Effector CD8-positive, alpha-beta T cell (primary cell): ENCODE data around the gene FKBP15.
"Not testable (repeated sequence)": the region's sequence is repeated elsewhere in the genome, so short reads cannot be mapped to it uniquely, and the experiment has no call there.

Experiments used
- DNase-seq: peaks from one replicate; lab custom pipeline; 2025; lab: John Stamatoyannopoulos, UW

The FKBP15 gene

GRCh38 chr9:113149561-113149960, 71.5 kb downstream of the FKBP15 start:
- not testable (repeated sequence) for DNase-seq

- no peak for DNase-seq
Measured at GRCh38 chr9:113148781-113149510, 72.1 kb downstream of the FKBP15 start.

- no peak for DNase-seq
Measured at GRCh38 chr9:113148372-113148705, 72.7 kb downstream of the FKBP15 start.

GRCh38 chr9:113143432-113144227, 77.4 kb downstream of the FKBP15 start:
- DNase-seq = no peak

- not testable (repeated sequence) for DNase-seq
Measured at GRCh38 chr9:113140896-113141295, 80.2 kb downstream of the FKBP15 start.

- DNase-seq = no peak
Measured at GRCh38 chr9:113139953-113140352, 81.1 kb downstream of the FKBP15 start.

- no peak for DNase-seq
Measured at GRCh38 chr9:113139225-113139829, 81.8 kb downstream of the FKBP15 start.

- DNase-seq = no peak
Measured at GRCh38 chr9:113138760-113139159, 82.3 kb downstream of the FKBP15 start.

- no peak for DNase-seq
Measured at GRCh38 chr9:113137196-113138168, 83.6 kb downstream of the FKBP15 start.

GRCh38 chr9:113131689-113132151, 89.4 kb downstream of the FKBP15 start:
- DNase-seq = no peak

- DNase-seq = no peak
Measured at GRCh38 chr9:113129884-113130283, 91.2 kb downstream of the FKBP15 start.

- DNase-seq = no peak
Measured at GRCh38 chr9:113129466-113129865, 91.6 kb downstream of the FKBP15 start.

- no peak for DNase-seq
Measured at GRCh38 chr9:113125386-113126035, 95.6 kb downstream of the FKBP15 start.

GRCh38 chr9:113118829-113119228, 102.2 kb downstream of the FKBP15 start:
- DNase-seq = not testable (repeated sequence)
